Chondrocyte (in vitro differentiated cells): ENCODE data around the gene ABI1. TPM values are rescaled to one million over a fixed set of nuclear protein-coding genes. Genes with fewer than 3 reads are reported as not detected.

Experiments used
- DNase-seq: peaks from one replicate; pipeline ENCODE4 v3.0.0; 2021; ENCODE audit warnings: mixed read lengths, low spot score
- H3K27ac Mint-ChIP-seq: one replicate; pipeline ENCODE4 v1.8.0; 2021; ENCODE audit warnings: mild to moderate bottlenecking, moderate library complexity, mixed read lengths; ENCODE audit not compliant: unreplicated experiment
- H3K27me3 Mint-ChIP-seq: 2 replicates; pipeline ENCODE4 v1.8.0; 2021; ENCODE audit warnings: low read depth, mixed read lengths
- H3K36me3 Mint-ChIP-seq: 2 replicates; pipeline ENCODE4 v1.8.0; 2021; ENCODE audit warnings: low read depth, mixed read lengths
- H3K4me1 Mint-ChIP-seq: 2 replicates; pipeline ENCODE4 v1.8.0; 2021; ENCODE audit warnings: low read depth, mild to moderate bottlenecking, mixed read lengths
- H3K4me3 Mint-ChIP-seq: one replicate; pipeline ENCODE4 v1.8.0; 2021; ENCODE audit warnings: mild to moderate bottlenecking, moderate library complexity, mixed read lengths; ENCODE audit not compliant: unreplicated experiment
- H3K9me3 Mint-ChIP-seq: 2 replicates; pipeline ENCODE4 v1.8.0; 2021; ENCODE audit warnings: low read depth, mixed read lengths
- CTCF ChIP-seq: fragments of 200-600 bp; sonication (generic); IDR thresholded peaks from 2 replicates; pipeline ENCODE4 v1.5.0; 2021; ENCODE audit warnings: antibody characterized with exemption, mild to moderate bottlenecking, moderate library complexity
- total RNA-seq: library from RNA; stranded (reverse); gene quantifications from 3 replicates; pipeline ENCODE4 v1.2.1, GENCODE V29; 2021

ABI1 gene
- total RNA-seq, 1 donor from 2014 or later: 51.9 TPM

DNA sequence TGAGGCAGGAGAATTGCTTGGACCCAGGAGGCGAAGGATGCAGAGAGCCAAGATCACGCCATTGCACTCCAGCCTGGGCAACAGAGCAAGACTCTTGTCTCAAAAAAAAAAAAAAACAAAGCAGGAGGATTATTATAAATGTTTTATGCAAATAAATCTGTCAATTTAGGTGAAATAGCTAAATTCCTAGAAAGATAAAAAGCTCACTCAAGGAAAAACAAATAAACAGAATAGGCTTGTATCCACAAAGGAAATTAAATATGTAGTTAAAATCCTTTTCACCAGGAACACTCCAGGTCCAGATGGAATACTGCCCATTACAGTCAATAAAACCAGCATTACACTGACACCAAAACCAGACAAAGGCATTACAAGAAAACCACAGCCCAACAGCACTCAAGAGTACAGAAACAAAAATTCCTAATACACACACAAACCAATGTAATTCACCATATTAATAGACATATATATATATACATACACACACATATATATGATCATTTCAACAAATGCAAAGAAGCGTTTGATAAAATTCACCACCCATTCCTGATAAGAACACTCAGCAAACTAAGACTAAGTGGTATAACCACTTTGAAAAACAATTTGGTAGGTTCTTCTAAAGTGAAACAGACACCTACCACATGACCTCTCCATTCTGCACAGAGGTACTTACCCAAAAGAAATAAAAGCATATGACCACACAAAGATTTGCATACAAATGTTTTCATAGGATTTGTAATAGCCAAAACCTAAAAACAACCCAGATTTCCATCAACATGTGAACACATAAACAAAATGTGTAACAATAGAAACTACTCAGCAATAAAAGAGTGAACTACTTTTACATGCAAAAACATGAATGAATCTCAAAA is 38.8 kb downstream of the ABI1 start:
- no peak for TF ChIP-seq CTCF
- Mint-ChIP-seq H3K27ac (no peak overlapping the region), H3K4me3 (no peak overlapping the region), H3K27me3 (no peaks in the 10 kb centered on the region), H3K36me3 (peaks cover 3% of the 10 kb centered on the region), H3K9me3 (no peaks in the 10 kb centered on the region), H3K4me1 (peaks cover 8% of the 10 kb centered on the region)
- DNase-seq: no peak

DNA sequence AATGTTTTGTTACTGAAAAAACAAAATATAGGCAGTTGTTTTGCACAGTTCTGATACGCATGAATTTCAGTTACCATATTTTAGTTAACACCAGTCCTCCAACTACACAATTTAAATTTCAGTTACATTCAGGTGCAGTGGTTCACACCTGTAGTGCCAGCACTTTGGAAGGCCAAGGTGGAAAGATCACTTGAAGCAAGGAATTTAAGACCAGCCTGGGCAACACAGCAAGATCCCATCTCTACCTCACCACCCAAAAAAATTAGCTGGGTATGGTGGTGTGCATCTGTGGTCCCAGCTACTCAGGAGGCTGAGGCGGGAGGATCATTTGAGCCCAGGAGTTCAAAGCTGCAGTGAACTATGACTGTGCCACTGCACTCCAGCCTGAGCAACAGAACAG is 45.3 kb downstream of the ABI1 start:
- no peak for TF ChIP-seq CTCF
- H3K27ac Mint-ChIP-seq: no peak overlapping the region
- H3K4me3 Mint-ChIP-seq: no peak overlapping the region
- no peaks in the 10 kb centered on the region for H3K36me3 Mint-ChIP-seq
- DNase-seq: no peak
- H3K27me3 Mint-ChIP-seq: no peaks in the 10 kb centered on the region
- no peaks in the 10 kb centered on the region for H3K9me3 Mint-ChIP-seq
- peaks cover 5% of the 10 kb centered on the region for H3K4me1 Mint-ChIP-seq

GRCh38 chr10:26810435-26811026 is 50.2 kb downstream of the ABI1 start:
- no peak for DNase-seq
- H3K27me3 Mint-ChIP-seq: no peaks in the 10 kb centered on the region
- H3K4me3 Mint-ChIP-seq: no peak overlapping the region
- no peaks in the 10 kb centered on the region for H3K36me3 Mint-ChIP-seq
- TF ChIP-seq CTCF: no peak
- peaks cover 14% of the 10 kb centered on the region for H3K4me1 Mint-ChIP-seq
- H3K9me3 Mint-ChIP-seq: no peaks in the 10 kb centered on the region
- no peak overlapping the region for H3K27ac Mint-ChIP-seq

- Mint-ChIP-seq H3K27ac (no peak overlapping the region), H3K27me3 (no peaks in the 10 kb centered on the region), H3K4me3 (no peak overlapping the region), H3K36me3 (no peaks in the 10 kb centered on the region), H3K9me3 (no peaks in the 10 kb centered on the region), H3K4me1 (peaks cover 15% of the 10 kb centered on the region)
- no peak for TF ChIP-seq CTCF
- DNase-seq: no peak
Observed at GRCh38 chr10:26809973-26810372, 50.8 kb downstream of the ABI1 start.

- Mint-ChIP-seq H3K27ac (no peak overlapping the region), H3K36me3 (no peaks in the 10 kb centered on the region), H3K9me3 (no peaks in the 10 kb centered on the region), H3K27me3 (no peaks in the 10 kb centered on the region), H3K4me1 (peaks cover 21% of the 10 kb centered on the region), H3K4me3 (no peak overlapping the region)
- no peak for TF ChIP-seq CTCF
- DNase-seq: no peak
Observed at GRCh38 chr10:26807532-26807931, 53.2 kb downstream of the ABI1 start.
